Mesenteric fat pad (tissue), 1 donor: ENCODE results near the gene LARGE1. TPM values are rescaled to one million over a fixed set of nuclear protein-coding genes. Genes with fewer than 3 reads are reported as not detected.

Experiments used
- DNase-seq: peaks from one replicate; pipeline ENCODE4 v3.0.0-alpha.2; 2020; ENCODE audit warnings: low spot score
- long read RNA-seq: library from polyadenylated mRNA; unstranded; transcript quantifications from one replicate; pipeline ENCODE4 v2.0.0, GENCODE V29; 2020
- total RNA-seq: library from RNA; stranded (reverse); fragmentation: NEBNext Ultra II Directional; extraction: Animal tissue kit (Norgen Biotek cat#: 25700); gene quantifications from one replicate; pipeline ENCODE4 v1.2.1, GENCODE V29; 2021
- donor health status: DM: yes; HTN: yes; CAD: no.

Gene LARGE1
- total RNA-seq: 26.2 TPM
- long read RNA-seq, partial matches to known transcripts: 35 of 58 reads
- long read RNA-seq, other reads (novel, unspliced or antisense): 23 of 58 reads

DNA sequence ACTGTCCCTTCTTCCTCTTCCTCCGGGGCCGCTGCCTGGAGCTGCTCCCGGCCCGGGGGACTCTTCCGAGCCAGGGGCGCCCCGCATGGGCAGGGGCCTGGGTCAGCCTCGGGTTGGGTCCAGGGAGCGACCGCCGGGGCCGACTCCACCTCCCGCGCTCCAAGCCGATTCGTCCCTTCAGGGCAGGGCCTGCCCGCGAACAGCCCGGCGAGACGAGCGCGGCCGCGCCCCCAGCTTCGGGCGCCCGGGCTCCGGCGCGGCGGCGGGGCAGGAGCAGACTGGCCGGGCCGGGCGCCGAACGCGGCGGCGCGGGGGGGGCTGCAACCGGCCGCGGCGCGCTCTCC, at the start of gene LARGE1:
Gene LARGE1, minus strand, starts transcription at position 280 of the 344 bp plus-strand sequence.
- no peak for DNase-seq

DNA sequence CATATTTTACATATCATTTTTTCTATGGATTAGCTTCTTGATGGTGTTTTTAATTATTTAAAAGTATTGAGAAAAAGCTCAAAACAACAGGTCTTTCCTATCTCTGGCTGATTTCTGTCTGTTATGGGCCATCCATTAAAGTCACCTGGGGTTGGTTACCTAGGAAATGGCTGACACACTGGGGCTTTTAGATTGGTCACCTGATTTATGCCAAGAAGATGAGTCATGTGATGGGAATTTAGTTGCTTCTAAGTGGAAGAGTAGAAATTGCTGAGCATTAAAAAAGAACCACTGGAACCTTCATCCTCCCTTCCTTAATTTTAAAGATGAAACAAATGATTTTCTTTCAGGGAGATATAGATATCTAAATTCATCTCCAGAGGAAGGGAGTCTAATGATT, 48.8 kb upstream of the LARGE1 start:
- no peak for DNase-seq

DNA sequence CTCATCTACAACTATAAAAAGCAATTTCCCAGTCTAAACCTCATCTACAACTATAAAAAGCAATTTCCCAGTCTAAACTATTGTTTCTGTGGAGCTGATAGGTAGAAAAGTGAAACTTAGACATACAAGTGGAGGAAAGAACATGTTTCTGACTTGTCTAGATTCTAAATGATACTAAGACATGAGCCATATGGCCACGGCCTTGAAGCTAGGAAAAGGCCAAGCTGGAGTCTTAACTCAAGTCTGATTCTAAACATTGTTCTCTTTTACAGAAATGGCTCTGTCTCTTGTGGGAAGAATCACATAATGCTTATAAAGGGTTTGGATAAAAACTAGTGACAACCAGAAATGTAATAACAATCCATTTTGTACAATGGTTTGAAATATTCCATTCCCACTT, 43.8 kb upstream of the LARGE1 start:
- DNase-seq: no peak

DNA sequence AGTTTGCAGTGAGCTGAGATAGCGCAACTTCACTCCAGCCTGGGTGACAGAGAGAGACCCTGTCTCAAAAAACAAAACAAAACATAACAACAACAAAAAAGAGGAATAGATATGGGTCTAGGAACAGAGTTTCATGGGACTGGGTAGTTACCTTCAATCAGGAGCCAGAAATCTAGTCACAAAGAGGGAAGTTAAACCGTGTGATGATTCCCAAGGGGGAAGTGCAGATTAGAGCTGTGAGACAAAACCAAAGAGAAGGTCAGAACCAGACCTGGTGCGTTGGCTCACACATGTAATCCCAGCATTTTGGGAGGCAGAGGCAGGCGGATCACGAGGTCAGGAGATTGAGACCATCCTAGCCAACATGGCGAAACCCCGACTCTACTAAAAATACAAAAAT, 42.1 kb upstream of the LARGE1 start:
- no peak for DNase-seq

DNA sequence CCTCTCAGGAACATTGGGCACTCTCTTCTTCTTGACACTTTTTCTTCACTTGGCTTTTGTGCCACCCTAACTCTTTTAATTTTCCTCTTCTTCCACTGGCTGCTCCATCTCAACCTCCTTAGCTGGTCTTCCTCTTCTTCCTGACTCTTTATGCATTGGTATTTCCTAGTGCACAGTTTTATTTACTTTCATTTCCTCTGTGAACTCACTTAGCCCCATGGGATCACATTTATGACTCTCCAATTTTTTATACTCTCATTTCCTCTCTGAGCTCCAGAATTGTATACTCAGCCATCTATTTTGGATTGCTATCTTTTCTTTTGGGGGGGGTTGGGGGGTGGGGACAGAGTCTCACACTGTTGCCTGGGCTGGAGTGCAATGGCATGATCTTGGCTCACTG, 38.5 kb upstream of the LARGE1 start:
- DNase-seq: no peak

DNA sequence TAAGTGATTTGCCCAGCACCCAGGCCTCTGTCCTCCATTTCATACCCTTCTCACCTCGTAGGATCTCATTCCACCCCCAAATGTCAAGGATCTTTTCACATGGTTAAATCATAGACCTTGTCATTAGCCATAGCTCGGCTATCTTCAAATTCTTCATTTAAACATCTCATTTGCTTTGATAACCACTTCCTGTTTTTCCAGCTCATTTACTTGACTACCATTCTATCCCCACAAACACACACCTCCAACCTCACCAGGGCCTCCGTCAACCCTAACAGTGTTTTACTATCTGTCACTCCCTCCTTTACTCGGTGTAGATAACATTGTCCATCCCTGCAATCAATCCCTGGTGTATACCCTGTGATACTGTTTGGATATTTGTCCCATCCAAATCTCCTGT, 36.8 kb upstream of the LARGE1 start:
- no peak for DNase-seq

DNA sequence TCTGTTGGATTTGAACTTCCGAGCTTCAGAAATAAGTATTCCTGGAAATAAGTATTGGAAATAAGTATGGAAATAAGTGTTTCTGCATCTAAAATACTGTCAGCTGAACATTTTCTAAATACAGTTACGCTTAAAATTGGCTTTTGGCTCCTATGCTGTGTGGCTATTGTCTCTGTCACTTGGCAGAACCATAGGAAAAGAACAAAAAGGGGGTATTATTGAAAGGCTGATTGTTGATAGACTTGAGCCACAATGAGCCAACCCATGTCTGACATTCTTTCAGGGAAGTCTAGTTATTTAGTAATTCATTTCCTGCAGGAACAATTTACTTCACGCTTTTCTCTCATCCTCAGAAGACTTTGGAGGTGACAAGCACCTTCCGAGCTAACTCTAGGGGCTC, 32.5 kb upstream of the LARGE1 start:
- DNase-seq: no peak

DNA sequence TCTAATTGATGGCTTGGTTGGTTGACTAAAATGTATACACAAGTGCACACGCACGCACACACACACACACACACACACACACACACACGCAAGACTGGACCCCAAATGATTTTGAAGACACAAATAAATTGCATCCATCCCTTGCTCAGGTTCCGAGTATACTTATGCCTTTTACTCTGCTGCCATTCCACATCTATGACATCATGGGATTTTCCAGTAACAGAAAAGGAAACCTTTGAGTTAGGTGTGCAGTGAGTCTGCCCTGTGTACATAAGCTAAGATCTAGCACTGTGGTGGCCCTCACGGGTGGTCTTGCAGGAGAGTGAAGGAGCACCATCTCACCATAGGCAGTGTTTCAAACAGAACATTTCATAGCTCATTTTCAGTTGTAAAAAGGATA, 20.5 kb upstream of the LARGE1 start:
- no peak for DNase-seq

DNA sequence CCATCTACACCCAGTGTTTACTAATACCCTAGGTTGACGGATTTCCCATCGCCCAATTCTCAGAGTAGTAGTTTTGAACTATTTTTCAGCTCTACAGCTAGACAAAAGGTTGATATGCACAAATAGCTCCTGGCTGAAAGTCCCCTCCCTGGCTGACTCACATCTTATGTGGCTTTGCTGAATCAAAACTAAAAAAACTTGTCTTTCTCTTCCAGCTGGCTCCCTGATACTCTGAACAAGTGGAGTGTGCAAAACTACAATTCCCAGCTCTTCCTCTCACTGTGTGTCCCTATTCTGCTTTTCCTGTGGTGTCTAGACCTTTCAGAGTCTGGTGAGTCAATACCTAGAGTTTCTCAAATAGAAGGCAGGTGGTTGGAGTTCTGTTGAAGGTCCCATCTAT, 12.7 kb upstream of the LARGE1 start:
- no peak for DNase-seq

DNA sequence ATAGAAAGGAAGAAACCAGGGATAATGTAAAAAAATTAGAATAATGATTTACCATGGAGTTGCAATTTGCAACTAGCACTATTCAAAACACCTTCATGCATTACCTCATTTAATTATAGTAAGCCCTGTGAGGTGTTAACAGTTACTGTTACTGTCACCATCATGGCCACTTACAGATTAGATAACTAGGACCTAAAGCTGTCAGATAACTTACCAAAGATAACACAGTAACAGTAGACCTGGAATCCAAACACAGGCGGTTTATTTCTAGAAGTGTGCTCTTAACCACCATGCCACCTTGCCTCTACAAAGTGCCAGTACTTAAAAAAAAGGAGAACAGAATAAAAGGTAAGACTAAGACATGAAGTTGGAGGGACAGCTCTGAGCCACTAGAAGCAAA, 11.1 kb upstream of the LARGE1 start:
- DNase-seq: no peak

DNA sequence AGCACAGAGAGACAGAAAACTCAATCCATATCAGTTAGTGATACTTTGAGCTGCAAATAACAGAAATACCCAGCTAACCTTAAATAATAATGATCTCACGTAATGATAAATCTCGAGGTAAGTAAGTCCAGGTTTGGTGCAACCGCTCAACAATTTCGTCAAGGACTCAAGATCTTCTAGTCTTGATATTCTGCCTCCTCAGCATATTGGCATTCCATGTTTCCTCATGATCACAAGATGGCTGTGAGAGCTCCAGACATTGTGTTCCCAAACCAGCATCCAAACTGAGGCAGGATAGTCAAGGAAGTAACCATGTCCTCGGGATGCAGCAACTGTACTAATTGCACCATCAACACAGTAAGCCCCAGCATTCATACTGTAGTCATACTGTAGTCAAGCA, 7.5 kb upstream of the LARGE1 start:
- no peak for DNase-seq

DNA sequence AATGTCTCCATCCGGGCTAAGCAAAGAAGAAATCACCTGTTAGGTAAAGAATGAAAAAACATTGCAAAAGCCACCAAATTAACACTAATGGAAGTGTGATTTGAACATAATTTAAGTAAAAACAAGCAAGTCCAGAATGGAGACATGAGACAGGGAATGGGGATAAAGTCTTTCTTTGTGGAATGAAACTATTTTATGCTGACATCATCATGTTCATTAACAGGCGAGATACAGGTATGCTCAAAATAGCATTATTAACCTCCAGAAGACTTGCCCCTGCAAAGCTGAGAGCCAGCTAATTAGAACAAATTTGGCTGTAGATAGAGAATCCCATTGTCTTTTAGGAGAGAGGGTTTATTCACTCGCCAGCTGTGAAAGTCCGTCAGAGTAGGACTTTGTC, 4.9 kb upstream of the LARGE1 start:
- DNase-seq: no peak

DNA sequence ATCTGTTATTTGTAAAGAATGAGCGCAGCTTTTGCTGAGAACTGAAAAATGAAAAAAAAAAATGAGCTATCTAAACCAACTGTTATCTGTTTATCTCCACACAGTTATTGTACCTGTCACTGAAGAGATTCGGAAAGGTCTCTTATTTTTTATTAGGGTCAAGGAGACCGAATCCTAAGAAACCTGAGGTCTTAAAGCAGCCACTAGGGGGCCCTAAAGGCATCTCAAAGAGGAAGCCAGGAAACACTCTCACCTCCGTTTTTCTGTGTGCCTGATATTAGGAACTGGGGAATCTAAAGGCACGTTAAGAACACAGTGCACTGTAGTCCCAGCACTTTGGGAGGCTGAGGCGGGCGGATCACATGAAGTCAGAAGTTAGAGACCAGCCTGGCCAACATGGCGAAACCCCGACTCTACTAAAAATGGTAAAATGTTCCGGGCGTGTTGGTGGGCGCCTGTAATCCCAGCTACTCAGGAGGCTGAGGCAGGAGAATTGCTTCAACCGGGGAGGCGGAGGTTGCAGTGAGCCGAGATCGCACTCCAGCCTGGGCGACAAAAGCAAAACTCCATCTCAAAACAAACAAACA, 3.5 kb upstream of the LARGE1 start:
- no peak for DNase-seq

DNA sequence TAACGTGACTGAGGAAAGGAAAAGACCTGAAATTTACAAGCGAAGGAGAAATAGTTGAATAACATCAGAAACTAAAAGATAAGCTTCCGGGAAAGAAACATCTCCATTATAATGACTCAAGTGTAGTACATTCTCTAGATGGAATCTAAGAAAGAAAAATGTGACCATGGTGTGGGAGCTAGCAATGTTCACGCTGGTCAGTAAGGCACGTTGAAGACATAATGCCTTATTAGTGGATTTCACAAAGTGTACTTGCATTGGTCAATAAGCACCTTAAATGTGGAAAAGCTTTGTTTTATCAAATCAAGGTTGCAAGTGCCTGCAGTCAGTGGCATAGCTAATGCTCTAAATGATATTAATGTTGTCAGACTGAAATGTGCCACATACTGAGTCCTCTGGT, 2.8 kb upstream of the LARGE1 start:
- no peak for DNase-seq

DNA sequence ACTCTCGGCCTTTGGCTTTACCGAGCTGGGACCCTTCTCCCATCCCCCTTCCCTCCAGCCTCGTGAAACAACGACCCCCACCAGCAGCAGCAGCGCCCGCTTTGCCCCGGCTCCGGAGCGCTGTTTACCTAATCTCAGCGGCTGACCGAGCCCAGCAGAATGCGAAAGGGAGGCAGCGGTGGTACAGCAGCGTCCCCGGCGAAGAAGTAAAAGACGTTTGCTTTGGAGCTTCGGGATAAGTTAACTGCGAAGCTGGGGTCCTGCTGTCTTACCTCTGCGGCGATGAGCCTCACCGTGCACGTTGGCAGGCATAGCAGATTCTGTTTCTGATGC, 2.0 kb upstream of the LARGE1 start:
- no peak for DNase-seq

DNA sequence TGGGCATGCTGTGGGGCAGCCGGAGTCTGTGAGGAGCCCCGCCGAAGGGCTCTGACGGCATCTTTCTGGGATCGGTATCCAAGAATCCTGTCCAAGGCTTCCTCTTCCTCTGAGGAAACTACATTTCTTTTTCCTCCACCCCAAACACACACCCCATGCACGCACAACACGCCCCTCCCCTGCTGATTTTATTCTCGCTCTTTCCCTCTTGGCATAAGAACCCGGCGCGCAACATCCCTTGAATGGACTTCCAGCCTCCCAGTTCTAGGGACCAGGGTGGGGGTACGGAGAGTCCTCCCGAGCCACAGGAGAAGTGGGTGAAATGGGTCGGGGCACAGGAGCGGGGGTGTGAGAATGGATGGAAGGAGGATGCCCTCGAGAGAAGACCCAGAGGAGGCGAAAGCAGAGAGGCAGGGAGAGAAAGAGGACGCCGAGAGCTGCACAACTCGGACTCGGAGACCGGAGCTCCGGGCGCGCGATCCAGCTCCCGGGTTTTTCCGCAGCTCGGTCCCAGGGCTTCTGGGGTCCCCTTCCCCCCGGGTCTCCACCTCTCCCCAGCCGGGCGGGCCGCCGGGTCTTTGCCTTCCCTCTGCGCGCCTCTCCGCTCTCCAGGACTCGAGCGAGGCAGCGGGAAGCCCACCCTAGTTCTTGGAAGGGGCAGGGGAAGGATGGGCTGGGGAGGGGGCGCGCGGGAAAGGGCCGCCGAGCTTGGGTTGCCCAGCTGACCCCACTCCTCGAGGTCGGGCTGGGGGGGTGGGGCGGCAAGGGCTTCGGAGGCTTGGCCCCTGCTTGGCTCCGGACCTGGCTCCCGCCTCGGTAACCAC, 1.5 kb upstream of the LARGE1 start:
- DNase-seq: no peak

DNA sequence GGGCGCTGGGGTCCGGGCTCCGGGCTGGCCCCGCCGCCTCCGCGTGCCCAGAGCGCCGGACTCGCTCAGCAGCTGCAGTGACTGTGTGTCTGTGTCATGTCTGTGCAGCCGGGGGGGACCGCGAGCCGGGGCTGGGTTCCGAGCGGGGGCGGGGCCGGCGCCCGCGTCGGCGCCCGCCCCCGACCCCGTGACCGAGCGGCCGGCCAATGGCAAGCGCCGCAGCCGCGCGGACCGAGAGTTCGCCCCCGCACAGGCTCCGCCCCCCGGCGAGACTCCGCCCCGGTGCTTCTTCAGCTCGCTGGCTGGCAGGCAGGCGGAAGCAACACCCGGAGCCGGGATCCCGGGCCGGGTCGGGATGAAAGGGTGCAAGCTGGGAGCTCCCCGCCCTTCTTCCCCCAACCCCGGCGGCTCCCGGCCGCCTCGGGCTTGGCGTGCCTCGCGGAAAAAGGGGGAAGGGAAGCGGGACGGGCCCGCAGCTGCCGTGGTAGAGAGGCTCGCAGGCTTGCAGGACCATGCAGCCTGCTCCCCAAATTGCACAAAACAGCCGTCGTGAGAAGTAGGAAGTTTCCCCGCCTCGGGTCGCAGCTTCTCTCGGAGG, 750 bp upstream of the LARGE1 start:
- peak; percentile 97 for DNase-seq

DNA sequence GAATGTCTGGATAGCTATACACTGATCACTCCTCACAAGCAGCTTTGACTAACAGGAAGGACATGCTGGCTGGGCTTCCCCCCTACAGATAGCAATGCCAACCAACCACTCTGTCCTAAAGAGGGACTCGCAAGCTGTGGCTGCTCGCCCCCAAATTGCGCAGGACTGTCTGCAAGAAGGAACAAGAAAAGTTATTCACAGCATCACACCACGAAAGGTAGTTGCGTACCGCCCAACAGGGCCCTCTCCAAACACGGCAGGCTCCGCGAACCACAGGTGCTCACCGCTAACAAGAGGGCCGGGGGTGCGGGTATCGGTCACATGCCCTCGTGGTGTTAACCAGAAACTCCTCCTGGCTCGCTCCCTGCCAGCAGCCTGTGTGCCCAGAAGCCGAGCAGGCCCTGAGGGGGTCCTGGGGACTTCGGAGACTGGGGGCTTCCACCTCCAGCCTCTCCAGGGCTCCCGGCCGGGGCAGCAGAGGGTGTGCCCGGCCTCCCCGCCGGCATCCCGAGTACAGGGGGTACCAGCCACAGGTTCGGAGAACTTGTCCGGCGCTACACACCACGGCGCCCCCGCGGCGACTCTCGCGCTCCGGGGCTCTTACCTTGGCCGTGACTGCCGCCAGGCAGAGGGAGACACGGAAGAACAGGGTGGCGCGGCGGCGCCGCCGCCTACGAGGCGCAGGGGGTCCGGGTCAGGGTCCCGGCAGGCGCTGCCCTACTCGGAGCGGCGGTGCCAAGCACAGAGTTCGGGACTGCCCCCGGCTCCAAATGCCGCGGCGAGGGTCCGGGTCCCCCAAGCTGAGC, 682 bp downstream of the LARGE1 start:
- DNase-seq: no peak

DNA sequence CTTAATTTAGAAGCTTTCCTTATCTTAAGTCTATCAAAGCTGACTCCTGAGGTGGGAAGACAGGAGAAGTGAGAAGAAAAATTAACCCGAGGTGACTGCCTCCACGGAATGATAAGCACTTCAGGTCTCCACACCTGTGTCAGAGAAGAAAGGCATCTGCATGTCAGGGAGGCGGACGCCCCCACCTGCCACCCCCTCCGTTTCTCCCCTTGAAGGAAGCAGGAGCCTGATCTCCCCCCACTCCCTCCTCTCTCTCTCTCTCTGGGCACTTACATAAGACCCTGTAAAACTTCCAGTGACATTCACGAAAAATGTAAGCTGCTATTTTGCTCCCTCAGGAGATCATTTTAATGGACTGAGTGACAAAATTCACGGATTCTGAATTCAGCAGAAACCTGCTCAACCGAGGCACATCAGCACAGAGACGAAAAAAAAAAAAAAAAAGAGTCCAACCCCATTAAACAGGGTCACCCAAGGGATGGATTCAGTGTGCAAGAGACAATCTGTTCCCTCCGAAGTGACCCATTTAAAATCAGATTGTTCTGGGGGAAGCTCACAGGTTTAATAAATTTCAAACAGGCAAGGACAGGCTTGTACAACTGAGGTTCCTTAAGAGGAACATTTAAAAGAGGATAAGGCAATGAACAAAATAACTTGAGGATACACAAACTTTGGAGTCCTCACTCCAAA, 1.5 kb downstream of the LARGE1 start:
- DNase-seq: no peak

DNA sequence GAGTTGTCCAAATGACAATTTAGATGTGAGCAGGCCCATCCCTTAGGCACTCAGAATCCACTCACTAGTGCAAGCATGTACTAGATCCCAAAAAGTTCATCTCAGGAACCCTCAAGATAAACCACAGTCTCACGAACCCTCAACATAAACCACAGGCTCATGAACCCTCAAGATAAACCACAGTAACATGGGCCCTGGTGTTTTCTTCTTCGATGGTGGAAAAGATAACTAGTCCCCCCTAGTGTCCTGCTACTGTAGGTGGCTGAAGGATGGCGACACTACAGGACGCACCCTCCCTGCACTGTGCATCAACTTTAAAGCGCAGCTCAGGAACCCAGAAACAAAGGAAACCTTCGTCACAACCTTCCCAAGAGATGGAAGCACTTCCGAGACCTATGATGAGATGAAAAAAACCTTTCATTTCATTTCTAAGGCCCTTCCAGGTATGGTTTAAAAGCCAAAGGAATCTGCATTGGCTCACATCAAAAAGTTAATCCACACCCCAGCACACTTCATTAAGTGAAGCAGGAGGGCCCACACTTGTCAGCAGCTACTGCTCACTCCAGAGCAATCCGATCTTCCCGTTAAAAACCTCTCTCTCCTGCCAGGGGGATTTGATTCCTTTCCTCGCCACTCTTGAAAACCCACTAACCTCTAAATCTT, 2.4 kb downstream of the LARGE1 start:
- no peak for DNase-seq

DNA sequence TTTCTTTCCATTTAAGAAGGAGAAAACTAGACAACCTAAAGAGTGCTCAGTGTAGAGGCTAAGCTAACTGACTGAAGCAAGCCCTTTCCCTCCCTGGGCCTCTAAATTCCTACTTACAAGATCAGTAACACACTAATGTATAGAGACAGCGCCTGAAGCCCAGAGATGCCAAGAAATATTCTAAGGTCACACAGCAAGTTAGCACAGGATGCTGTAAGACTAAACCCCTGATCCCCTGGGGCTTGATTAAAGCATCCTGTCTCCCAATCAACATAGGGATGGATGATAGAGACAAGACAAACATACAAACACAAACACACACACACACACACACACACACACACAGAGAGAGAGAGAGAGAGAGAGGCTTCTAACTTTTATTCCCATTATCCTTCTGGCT, 5.6 kb downstream of the LARGE1 start:
- no peak for DNase-seq
